SK-N-SH (cell line): ENCODE measurements around the gene ATP2A1. TPM values are rescaled to one million over a fixed set of nuclear protein-coding genes. Genes with fewer than 3 reads are reported as not detected.

Experiments
- CTCF ChIA-PET: fragments of 300-600, 350-600 bp; formaldehyde crosslinking; extraction: SDS; loops from one replicate; lab custom pipeline; 2021; lab: Yijun Ruan, JAX
- POLR2A ChIA-PET: fragments of 350-600 bp; sonication (Branson Sonifier 250); formaldehyde crosslinking; extraction: SDS; loops from one replicate; lab custom pipeline; 2020; ENCODE audit warnings: antibody characterized with exemption, inconsistent platforms; lab: Yijun Ruan, JAX
- DNase-seq: peaks from one replicate; pipeline ENCODE4 v3.0.0; 2012
- H2AFZ ChIP-seq: fragments of 200-600 bp; sonication (generic); 2 replicates; pipeline ENCODE4 v1.8.1; 2016; ENCODE audit warnings: antibody characterized with exemption, mild to moderate bottlenecking, low read depth
- H3F3A ChIP-seq: fragments of 200-600 bp; sonication (generic); replicated peaks from 2 replicates; pipeline ENCODE3; 2016; ENCODE audit warnings: antibody characterized with exemption, mild to moderate bottlenecking; ENCODE audit not compliant: insufficient read depth
- H3K27ac ChIP-seq, 2 experiments: fragments of 200-500 bp in 1 of 2; fragments of 200-600 bp in 1 of 2; sonication (Bioruptor generic) in 1 of 2; sonication (generic), shearing (Covaris generic) in 1 of 2; 2 replicates each; pipeline versions ENCODE4 v1.5.1 to v1.6.1; 2014 to 2016; ENCODE audit warnings: low read depth in 2 of 2, inconsistent platforms in 1 of 2, low read length in 1 of 2, mild to moderate bottlenecking in 1 of 2, mixed read lengths in 1 of 2
- H3K27me3 ChIP-seq: fragments of 200-600 bp; sonication (generic), shearing (Covaris generic); 2 replicates; pipeline ENCODE4 v1.6.1; 2016; ENCODE audit warnings: mixed run types; ENCODE audit not compliant: insufficient read depth
- H3K36me3 ChIP-seq, 2 experiments: fragments of 200-500 bp in 1 of 2; fragments of 200-600 bp in 1 of 2; sonication (Bioruptor generic) in 1 of 2; sonication (generic) in 1 of 2; replicated peaks in 1 of 2; 2 replicates each; pipeline versions ENCODE3 to v1.5.1; 2014 to 2016; ENCODE audit warnings: low read length in 1 of 2, mild to moderate bottlenecking in 1 of 2; ENCODE audit not compliant: insufficient read depth in 2 of 2, control insufficient read depth in 1 of 2
- H3K4me1 ChIP-seq, 2 experiments: fragments of 200-500 bp in 1 of 2; fragments of 200-600 bp in 1 of 2; sonication (Bioruptor generic) in 1 of 2; sonication (generic), shearing (Covaris generic) in 1 of 2; 2 replicates each; pipeline versions ENCODE4 v1.5.1 to v1.6.1; 2014 to 2016; ENCODE audit warnings: low read depth in 1 of 2, low read length in 1 of 2, mixed run types in 1 of 2; ENCODE audit not compliant: insufficient read depth in 2 of 2, control insufficient read depth in 1 of 2
- H3K4me2 ChIP-seq: fragments of 200-600 bp; sonication (generic), shearing (Covaris generic); 2 replicates; pipeline ENCODE4 v1.6.1; 2017; ENCODE audit warnings: mixed run types
- H3K4me3 ChIP-seq, 2 experiments: fragments of 200-500 bp in 1 of 2; fragments of 200-600 bp in 1 of 2; sonication (Bioruptor generic) in 1 of 2; sonication (generic), shearing (Covaris generic) in 1 of 2; 2 replicates each; pipeline versions ENCODE4 v1.5.1 to v1.8.1; 2014 to 2016; ENCODE audit warnings: low read depth in 2 of 2, inconsistent platforms in 1 of 2, low read length in 1 of 2, mild to moderate bottlenecking in 1 of 2, mixed read lengths in 1 of 2, moderate library complexity in 1 of 2
- H3K79me2 ChIP-seq: fragments of 200-600 bp; sonication (generic); 2 replicates; pipeline ENCODE4 v1.8.1; 2017; ENCODE audit warnings: mild to moderate bottlenecking; ENCODE audit not compliant: insufficient read depth
- H3K9ac ChIP-seq: fragments of 200-600 bp; sonication (generic); 2 replicates; pipeline ENCODE4 v1.6.1; 2017; ENCODE audit warnings: mixed run types
- H3K9me2 ChIP-seq: fragments of 200-600 bp; sonication (generic); 2 replicates; pipeline ENCODE4 v1.6.1; 2017; ENCODE audit warnings: mixed run types
- H3K9me3 ChIP-seq: fragments of 200-600 bp; sonication (generic); 2 replicates; pipeline ENCODE4 v1.6.1; 2017; ENCODE audit warnings: mixed run types, mild to moderate bottlenecking, moderate library complexity
- H4K20me1 ChIP-seq: fragments of 200-600 bp; sonication (generic); 2 replicates; pipeline ENCODE4 v1.6.1; 2017; ENCODE audit warnings: mild to moderate bottlenecking, mixed run types; ENCODE audit not compliant: insufficient read depth
- NFIC ChIP-seq: IDR thresholded peaks from 2 replicates; pipeline ENCODE4 v1.4.0; 2012; ENCODE audit warnings: borderline replicate concordance
- RFX5 ChIP-seq: IDR thresholded peaks from 2 replicates; pipeline ENCODE4 v1.6.1; 2012; ENCODE audit warnings: mild to moderate bottlenecking, improper control_type of control experiment, low read length
- WGBS: methylation state at CpG from one replicate; pipeline ENCODE4 v1.1.6; 2017; ENCODE audit warnings: low lambda C conversion rate; 5-methylcytosine and 5-hydroxymethylcytosine counted together
- polyA plus RNA-seq, 3 experiments: library from polyadenylated mRNA; depleted of rRNA; stranded (reverse); fragments of >200 nt; gene quantifications; 2 replicates each; pipeline ENCODE4 v1.2.3, GENCODE V29; 2012
- TF ChIP-seq, protein P1 (sequence below): IDR thresholded peaks from 2 replicates; pipeline ENCODE4 v1.6.1; 2012; ENCODE audit warnings: mild to moderate bottlenecking, low read depth, low read length, moderate library complexity
- TF ChIP-seq, protein P2 (sequence below): IDR thresholded peaks from 2 replicates; pipeline ENCODE4 v1.4.0; 2012; ENCODE audit warnings: low read depth
- TF ChIP-seq, protein P3 (sequence below): IDR thresholded peaks from 2 replicates; pipeline ENCODE4 v1.4.0; 2012; ENCODE audit warnings: low read depth, borderline replicate concordance
- TF ChIP-seq, protein P4 (sequence below): IDR thresholded peaks from 2 replicates; pipeline ENCODE4 v1.4.0; 2012; ENCODE audit warnings: low read depth, borderline replicate concordance

Gene ATP2A1
- polyA plus RNA-seq, 1 of the 3 experiments (the other 2 are of a cell fraction) = 3.0 TPM

DNA sequence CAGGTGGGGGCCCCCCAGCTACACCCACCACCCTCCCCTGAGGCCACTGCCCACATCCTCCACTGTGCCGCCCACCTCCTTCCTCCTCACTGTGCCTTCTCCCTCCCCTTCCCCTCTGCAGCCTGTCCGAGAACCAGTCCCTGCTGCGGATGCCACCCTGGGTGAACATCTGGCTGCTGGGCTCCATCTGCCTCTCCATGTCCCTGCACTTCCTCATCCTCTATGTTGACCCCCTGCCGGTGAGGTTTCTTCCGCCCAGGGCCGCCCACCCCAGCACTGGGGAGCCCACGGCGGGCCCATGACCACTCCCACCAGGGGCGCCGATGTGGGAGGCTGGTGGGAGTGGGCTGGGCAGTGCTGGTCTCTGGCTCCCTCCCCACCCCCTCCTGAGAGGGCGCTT, 24.6 kb downstream of the ATP2A1 start:
- no peak overlapping the region for H3K4me2 ChIP-seq
- no peaks in the 10 kb centered on the region for H4K20me1 ChIP-seq
- H3F3A ChIP-seq = no peaks in the 10 kb centered on the region
- CTCF ChIA-PET = no interaction called here
- no peak for TF ChIP-seq NFIC
- TF ChIP-seq, protein P1, sequence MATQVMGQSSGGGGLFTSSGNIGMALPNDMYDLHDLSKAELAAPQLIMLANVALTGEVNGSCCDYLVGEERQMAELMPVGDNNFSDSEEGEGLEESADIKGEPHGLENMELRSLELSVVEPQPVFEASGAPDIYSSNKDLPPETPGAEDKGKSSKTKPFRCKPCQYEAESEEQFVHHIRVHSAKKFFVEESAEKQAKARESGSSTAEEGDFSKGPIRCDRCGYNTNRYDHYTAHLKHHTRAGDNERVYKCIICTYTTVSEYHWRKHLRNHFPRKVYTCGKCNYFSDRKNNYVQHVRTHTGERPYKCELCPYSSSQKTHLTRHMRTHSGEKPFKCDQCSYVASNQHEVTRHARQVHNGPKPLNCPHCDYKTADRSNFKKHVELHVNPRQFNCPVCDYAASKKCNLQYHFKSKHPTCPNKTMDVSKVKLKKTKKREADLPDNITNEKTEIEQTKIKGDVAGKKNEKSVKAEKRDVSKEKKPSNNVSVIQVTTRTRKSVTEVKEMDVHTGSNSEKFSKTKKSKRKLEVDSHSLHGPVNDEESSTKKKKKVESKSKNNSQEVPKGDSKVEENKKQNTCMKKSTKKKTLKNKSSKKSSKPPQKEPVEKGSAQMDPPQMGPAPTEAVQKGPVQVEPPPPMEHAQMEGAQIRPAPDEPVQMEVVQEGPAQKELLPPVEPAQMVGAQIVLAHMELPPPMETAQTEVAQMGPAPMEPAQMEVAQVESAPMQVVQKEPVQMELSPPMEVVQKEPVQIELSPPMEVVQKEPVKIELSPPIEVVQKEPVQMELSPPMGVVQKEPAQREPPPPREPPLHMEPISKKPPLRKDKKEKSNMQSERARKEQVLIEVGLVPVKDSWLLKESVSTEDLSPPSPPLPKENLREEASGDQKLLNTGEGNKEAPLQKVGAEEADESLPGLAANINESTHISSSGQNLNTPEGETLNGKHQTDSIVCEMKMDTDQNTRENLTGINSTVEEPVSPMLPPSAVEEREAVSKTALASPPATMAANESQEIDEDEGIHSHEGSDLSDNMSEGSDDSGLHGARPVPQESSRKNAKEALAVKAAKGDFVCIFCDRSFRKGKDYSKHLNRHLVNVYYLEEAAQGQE = no peak
- TF ChIP-seq, protein P2, sequence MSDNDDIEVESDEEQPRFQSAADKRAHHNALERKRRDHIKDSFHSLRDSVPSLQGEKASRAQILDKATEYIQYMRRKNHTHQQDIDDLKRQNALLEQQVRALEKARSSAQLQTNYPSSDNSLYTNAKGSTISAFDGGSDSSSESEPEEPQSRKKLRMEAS = no peak
- TF ChIP-seq, protein P3, sequence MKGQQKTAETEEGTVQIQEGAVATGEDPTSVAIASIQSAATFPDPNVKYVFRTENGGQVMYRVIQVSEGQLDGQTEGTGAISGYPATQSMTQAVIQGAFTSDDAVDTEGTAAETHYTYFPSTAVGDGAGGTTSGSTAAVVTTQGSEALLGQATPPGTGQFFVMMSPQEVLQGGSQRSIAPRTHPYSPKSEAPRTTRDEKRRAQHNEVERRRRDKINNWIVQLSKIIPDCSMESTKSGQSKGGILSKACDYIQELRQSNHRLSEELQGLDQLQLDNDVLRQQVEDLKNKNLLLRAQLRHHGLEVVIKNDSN = no peak
- no peaks in the 10 kb centered on the region for H3K27me3 ChIP-seq
- no peaks in the 10 kb centered on the region for H3K9me3 ChIP-seq
- H2AFZ ChIP-seq = no peak overlapping the region
- no peak overlapping the region for H3K4me3 ChIP-seq
- WGBS = 90% methylated on average over 6 of the region's 11 CpGs
- H3K27ac ChIP-seq = no peak overlapping the region
- peaks cover 0 to 6% of the 10 kb centered on the region in 2 experiments for H3K36me3 ChIP-seq
- H3K9me2 ChIP-seq = no peaks in the 10 kb centered on the region
- no peak overlapping the region for H3K9ac ChIP-seq
- no peaks in the 10 kb centered on the region for H3K79me2 ChIP-seq
- no peak for DNase-seq
- POLR2A ChIA-PET = no interaction called here
- no peaks in the 10 kb centered on the region for H3K4me1 ChIP-seq

DNA sequence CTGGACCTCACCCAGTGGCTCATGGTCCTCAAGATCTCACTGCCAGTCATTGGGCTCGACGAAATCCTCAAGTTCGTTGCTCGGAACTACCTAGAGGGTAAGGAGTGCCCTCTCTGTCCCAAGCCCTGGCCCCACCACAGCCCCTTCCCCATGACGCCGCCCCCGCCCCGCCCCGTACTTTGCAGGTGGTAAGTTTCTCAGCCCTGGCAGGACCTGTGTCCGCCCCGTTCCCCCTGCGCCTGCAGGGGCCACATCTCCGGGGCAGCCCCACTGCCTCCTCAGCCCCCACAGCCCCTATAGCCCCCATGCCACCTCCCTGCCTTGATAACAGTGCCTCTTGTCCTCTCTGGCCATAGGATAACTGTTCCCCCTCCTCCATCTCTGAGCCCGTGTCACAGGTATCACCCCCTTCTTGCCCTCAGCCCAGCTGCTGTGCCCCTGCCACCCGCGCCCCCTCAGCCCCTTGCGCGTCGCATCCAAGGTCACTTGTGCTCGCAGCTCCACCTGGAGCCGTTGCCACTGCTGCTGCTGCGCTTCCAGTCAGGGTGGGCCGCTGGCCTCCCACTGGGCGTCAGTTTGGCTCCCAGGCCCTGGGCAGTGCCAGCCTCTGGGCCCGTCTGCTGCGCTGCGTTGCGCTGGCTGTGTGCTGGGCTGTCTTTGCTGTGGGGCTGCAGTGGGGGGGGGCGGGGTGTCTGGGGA, 25.2 kb downstream of the ATP2A1 start:
- TF ChIP-seq RFX5 (no peak), NFIC (no peak)
- TF ChIP-seq, protein P4, sequence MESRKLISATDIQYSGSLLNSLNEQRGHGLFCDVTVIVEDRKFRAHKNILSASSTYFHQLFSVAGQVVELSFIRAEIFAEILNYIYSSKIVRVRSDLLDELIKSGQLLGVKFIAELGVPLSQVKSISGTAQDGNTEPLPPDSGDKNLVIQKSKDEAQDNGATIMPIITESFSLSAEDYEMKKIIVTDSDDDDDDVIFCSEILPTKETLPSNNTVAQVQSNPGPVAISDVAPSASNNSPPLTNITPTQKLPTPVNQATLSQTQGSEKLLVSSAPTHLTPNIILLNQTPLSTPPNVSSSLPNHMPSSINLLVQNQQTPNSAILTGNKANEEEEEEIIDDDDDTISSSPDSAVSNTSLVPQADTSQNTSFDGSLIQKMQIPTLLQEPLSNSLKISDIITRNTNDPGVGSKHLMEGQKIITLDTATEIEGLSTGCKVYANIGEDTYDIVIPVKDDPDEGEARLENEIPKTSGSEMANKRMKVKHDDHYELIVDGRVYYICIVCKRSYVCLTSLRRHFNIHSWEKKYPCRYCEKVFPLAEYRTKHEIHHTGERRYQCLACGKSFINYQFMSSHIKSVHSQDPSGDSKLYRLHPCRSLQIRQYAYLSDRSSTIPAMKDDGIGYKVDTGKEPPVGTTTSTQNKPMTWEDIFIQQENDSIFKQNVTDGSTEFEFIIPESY = no peak
- no peak overlapping the region for H2AFZ ChIP-seq
- CTCF ChIA-PET = no interaction called here

More for the DNA sequence above, 25.2 kb downstream of the ATP2A1 start:
- H3F3A ChIP-seq = no peaks in the 10 kb centered on the region
- H3K4me3 ChIP-seq = no peak overlapping the region
- peaks cover 3 to 6% of the 10 kb centered on the region in 2 experiments for H3K36me3 ChIP-seq
- POLR2A ChIA-PET = no interaction called here
- no peak overlapping the region for H3K4me2 ChIP-seq
- WGBS = over 99% methylated on average over 29 of the region's 29 CpGs
- H4K20me1 ChIP-seq = no peaks in the 10 kb centered on the region
- H3K4me1 ChIP-seq = no peaks in the 10 kb centered on the region
- H3K79me2 ChIP-seq = no peaks in the 10 kb centered on the region
- H3K9ac ChIP-seq = no peak overlapping the region
- H3K27me3 ChIP-seq = no peaks in the 10 kb centered on the region
- no peak overlapping the region for H3K27ac ChIP-seq
- no peak for DNase-seq
- H3K9me3 ChIP-seq = no peaks in the 10 kb centered on the region
- no peaks in the 10 kb centered on the region for H3K9me2 ChIP-seq
